Stimulated activated CD4-positive, alpha-beta T cell treated with anti-CD3 and anti-CD28 coated beads, Interleukin-4, amount 100 ng/mL, for 4 hours (primary cell): ENCODE data around the gene DPF1.
A peak's percentile ranks its signal among the peaks of the same experiment; 100 is the strongest.
"Not testable (repeated sequence)": the region's sequence is repeated elsewhere in the genome, so short reads cannot be mapped to it uniquely, and the experiment has no call there.

Experiments
- DNase-seq, 2 experiments: peaks; one replicate each; pipeline ENCODE4 v3.0.0-alpha.2; 2020

DPF1 gene

DNA sequence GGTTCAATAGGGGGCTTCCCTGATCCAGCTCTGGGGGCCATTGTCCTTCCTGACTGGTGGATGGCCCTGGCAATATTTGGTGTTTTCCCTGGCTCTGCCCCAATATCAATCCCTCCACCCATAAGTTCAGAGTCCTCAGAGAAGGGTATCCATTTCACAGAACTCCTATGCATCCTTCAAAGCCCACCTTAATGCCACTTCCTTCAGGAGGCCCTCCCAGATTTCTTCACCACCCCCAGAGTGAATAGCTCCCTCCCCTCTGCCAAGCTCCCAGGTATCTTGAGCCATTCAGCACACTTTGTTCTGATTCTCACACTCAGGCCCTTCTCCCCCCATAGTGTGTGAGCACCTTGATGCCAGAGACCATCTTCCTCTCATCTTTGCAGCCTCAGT is 26.4 kb upstream of the DPF1 start:
- no peak for DNase-seq

DNA sequence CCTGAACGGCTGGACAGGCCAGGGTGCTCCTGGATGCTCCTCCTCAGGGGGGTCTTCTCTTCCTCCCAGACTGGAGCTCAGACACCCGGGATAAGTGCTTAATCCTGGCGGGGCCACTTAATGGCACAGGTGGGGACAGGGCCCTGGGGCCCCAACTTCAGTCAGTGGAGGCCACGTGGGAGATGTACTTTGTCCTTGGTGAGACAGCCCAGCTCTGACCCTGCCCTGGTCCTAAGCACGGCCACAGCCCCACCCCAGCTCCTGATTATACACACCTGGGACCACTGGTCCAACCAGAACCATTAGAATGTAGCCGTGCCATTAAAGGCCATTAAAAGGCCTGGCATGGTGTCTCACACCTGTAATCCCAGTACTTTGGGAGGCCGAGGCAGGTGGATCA is 24.4 kb upstream of the DPF1 start:
- DNase-seq = no peak

DNA sequence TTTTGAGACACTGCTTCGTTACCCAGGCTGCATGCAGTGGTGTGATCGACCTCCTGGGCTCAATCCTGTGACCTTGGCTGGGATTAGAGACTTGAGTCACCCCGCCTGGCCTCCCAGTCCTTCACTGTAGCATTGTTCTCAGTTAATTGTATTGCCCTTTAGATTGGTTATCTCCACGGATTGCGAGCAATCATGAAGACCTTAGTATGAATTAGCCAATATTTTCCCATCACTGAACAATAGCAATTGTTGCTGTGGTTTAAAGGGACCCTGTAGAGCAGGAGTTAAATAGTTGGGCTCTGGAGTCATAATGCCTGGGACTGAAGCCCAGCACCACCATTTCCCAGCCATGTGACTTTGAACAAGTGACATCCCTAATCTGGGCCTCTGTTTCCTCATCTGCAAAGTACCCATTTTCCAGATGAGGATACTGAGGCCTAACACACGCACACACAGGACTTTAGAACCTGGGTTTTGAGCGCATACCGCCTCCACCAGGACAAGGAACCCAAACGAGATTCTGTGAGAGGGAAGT is 23.8 kb upstream of the DPF1 start:
- DNase-seq = no peak

DNA sequence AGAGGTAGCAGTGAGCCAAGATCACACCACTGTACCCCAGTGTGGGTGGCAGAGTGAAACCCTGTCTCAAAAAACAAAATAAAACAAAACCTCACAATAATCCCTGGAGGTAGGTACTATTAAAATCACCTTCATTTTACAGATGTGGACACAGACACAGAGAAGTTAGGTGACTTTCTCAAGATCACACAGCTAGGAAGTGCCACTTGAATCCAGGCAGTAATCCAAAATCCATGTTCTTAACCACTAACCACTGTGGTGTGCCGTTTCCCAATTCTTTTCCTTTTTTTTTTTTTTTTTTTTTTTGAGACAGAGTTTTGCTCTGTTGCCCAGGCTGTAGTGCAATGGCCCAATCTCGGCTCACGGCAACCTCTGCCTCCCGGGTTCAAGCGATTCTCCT is 23.1 kb upstream of the DPF1 start:
- DNase-seq = no peak

DNA sequence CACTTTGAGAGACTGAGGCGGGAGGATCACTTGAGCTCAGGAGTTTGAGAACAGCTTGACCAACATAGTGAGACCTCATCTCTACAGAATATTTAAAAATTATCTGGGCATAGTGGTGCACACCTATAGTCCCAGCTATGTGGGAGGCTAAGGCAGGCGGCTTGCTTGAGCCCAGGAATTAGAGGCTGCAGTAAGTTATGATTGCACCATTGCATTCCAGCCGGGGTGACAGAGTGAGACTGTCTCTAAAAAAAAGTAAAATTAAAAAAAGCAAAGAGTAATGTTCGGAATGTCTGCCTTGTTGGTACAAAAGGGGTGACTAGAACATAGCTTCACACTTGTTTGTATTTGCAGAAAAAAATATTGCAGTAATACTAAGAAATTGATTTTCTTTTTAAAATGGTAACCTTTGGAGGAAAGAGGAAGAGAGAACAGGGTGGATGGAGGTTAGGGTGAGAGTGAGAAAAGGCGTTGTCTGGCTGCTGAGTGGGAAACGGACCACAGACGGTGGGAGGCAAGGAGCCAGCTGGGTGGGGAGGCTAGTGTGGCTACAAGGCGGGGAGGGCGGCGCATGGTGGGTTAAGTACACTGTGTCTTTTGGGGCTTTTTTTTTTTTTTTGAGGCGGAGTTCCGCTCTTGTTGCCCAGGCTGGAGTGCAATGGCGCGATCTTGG is 21.9 kb upstream of the DPF1 start:
- no peak for DNase-seq

DNA sequence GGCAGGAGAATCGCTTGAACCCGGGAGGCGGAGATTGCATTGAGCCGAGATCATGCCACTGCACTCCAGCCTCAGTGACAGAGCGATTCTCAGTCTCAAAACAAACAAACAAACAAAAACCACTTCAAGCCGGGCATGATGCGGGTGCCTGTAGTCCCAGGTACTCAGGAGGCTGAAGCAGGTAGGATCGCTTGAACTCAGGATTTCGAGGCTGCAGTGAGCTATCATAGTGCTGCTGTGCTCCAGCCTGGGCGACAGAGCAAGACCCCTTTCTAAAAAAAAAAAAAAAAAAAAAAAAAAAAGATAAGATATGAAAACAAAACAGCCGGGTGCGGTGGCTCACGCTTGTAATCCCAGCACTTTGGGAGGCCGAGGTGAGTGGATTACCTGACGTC is 19.3 kb upstream of the DPF1 start:
- no peak for DNase-seq

DNA sequence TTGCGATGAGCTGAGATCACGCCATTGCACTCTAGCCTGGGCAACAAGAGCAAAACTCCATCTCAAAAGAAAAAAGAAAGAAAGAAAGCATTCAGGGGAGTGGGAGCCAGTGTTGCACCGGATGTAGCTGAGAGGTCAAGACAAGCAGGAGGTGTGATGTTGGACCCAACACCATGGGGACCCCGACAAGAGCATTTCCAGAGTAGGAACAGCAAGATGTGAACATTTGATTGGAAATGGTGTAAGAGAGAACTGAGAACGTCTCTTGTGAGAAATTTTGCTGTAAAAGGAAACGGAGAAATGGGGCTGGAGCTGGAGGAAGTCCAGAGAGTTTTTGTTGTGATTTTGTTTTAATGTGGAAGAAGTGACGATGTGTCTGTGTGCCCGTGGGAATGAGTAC is 15.8 kb upstream of the DPF1 start:
- no peak for DNase-seq

DNA sequence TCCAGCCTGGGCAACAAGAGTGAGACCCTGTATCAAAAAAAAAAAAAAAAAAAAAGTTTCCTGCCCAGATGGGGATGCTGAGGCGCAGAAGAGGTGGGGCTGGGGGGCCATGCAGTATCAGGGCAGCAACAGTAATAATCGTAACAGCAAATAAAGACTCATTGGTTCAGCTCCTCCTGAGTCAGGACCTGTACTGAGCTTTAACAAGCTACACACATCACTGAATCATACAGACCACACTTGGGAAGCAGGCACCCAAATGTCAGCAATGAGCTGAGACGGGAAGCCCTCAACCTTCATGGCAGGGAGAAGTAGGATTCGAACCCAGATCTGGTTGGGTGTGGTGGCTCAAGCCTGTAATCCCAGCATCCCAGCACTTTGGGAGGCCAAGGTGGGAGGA is 10.6 kb upstream of the DPF1 start:
- DNase-seq = no peak

DNA sequence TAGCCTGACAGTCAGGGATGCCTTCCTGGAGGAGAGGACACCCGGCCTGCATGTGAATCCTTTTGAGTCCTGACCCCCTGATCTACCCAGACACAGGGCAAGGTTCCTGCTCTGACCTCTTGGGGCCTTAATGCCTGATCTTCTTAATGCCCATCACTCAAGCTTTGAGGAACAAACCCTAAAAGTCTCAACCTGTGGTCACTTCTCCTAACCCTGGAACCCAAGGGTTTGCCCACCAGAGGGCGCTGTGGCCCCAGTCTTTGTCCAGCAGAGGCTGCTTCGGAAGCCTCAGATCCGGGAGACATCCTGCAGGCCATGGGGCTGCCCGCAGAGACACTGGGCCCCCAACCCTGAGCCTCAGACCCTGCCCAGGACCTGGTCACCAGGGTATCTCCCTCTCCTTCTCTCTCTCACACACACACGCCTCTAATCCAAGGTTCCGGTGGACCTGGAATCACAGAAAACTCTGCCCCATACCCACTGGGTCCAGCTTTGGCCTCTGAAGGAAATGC is 9.8 kb upstream of the DPF1 start:
- peak; percentile 51 to 77 for DNase-seq

DNA sequence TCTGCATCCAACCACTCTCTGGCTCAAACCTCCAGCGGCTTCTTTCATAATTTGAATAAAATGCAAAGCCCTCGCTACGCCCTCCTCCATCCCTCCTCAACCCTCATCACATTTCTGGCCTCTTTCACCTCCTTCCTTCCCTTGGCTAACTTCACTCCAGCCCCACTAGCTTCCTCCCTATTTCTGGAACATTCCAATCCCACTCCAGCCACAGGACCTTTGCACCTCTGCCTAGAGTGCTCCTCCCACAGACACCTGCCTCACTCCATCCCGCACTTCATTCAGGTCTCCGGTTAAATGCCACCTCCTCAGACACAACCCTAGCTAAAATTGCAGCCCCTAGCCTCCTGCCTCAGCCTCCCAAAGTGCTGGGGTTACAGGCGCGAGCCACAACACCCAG is 7.9 kb upstream of the DPF1 start:
- no peak for DNase-seq

DNA sequence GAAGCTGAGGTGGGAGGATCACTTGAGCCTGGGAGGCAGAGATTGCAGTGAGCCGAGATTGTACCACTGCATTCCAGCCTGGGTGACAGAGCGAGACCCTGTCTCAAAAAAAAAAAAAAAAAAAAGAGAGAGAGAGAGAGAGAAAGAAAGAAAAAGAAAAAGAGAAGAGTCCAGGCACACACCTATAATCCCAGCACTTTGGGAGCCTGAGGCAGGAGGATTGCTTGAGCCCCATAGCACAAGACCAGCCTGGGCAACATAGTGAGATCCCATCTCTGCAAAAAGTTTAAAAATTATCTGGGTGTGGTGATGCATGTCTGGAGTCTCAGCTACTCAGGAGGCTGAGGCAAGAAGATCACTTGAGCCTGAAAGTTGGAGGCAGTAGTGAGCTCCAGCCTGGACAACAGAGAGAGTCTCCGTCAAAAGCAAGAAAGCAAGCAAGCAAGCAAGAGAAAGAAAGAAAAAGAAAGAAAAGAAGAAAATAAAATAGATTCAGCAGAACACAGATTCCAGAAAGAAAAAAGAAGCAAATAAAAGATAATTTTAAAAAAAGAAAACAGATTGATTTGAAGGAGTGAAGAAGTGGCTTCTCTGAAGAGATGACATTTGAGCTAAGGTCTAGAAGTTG is 6.6 kb upstream of the DPF1 start:
- not testable (repeated sequence) for DNase-seq

DNA sequence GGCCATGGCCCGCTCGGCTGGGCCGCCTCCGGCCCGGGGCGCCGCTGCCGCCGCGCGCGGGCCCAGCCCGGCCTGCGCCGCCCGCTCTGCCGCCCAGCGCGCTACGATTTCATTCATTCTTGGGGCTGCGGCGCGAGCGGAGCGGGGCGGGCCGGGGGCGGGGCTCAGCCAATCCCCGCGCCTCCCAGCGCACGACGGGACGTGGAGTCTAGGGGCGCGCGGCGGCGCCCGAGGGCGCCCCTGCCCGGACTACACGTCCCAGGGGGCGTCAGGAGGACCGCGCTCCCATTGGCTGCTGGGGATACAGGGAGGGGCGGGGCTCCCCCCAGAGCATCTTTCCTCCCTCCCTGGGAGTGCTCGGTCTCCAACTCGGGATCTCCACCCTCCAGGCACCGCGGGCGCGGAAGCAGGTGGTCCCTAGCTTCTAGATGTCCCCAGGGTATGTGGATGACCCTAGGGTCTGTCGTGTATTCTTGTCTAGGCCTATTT is 5.6 kb upstream of the DPF1 start:
- peak; percentile 55 to 65 for DNase-seq

DNA sequence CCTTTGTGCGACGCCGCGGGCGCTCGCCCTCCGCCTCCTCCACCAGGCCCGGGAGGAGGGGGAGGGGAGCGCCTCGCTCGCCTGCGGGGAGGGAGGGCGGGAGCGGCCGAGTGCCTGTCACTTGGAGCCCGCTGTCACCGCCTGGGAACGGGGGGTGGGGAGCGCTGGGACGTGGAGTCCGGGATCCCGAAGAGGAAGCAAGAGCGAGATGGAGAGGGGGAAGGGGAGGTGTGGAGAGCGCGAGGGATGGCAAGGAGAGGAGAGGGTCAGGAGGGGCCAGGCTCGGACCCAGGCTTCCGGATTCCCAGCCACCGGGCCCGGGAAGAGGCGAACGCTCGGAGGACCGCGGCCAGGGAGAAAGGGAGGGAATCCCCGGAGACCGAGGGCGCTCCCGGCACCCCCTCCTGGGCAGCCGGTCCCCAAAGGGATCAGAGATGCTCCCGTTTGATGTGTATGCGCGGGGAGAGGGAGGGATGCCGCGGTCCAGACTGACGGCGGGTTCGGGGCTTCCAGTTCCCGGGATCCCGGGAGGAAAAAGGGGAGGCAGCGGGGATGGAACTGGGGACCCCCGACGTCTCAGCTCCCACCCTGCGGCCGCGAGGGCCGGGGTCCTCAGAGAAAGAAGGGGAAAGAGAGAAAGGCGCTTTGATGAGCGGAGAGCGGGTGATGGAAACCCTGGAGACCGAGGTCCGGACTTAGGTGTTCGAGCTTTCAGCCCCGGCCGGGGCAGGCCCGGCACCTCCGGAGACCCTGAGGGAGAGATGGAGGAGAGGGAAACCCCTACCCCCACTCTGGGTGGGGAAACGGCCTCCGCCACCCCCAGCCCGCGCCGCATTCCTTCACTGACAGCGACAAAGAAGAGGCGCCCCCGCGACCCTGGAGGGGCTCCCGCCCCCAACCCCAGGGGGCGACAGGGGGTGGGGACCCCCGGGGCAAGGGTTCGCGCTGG is 4.7 kb upstream of the DPF1 start:
- DNase-seq = no peak

DNA sequence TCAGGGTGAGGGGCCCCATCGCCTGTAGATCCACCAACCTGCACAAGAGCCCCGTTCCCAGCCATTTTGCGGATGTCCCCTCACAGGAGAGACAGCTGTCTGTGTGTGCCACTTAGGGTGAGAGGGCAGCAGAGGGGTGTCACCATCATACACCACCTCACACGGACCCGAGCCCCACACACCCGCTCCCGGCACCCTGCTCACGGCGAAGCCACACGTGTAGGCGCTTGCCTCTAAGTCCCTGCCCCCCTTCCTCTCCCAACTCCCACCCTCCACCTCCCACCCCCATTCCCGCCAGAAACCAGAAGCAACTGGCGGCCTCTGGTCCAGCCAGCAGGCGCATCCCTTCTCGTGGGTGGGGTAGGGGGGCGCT is 4.0 kb upstream of the DPF1 start:
- DNase-seq = no peak

DNA sequence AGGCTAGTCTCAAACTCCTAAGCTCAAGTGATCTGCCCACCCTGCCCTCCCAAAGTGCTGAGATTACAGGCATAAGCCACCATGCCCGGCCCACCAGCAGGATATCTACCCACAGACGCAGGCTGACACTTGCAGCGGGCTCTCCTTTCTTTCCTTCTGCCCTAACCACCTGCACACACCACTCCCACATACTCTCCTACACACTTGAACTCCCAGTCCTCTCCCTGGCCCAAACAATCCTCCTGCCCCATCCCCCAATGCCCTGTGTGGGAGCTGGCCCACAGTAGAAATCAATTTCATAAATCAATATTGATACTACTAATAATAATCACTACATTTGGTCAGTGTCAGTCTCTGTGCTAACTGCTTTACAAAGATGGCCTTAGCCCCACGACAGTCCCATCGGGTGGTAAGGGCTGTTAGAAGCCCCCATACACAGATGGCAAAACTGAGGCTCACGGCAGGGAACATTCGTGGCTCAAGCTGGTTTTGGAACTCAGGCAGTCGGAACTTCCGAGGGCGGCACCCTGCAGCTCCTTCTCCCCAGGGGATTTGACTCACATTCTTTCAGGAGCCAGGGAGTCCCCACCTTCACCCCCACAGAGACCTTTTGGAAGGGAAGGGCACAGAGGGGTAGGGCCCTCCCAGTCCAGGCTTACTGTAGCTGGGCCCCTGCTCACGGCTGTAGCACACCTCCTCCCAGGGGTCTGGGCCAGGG is 3.4 kb upstream of the DPF1 start:
- no peak for DNase-seq

DNA sequence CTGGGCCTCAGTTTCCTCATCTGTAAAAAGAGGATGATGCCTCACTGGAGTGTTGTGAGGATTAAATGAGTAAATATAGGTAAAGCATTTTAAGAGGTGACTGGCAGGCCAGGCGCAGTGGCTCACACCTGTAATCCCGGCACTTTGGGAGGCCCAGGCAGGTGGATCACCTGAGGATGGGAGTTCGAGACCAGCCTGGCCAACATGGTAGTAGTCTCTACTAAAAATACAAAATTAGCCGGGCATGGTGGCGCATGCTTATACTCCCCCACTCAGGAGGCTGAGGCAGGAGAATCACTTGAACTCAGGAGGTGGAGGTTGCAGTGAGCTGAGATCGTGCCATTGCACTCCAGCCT is 819 bp upstream of the DPF1 start:
- not testable (repeated sequence) for DNase-seq

DNA sequence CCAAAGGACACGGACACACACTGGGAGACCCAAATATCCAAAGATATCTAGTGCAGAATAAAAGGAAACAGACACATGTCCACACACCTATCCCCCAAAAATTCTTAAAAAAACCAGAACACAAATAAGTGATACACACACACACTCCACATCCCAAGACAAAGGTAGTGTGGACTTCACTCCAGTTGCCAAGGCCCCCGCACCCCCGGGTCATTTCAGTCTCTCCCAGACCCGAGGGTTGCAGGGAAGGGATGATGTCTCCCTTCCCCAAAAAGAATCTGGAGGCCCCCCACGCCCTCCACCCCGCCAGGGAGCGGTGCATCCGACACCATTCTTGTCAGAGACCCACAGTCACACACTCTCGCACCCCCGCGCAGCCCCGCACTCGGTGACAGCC is 407 bp downstream of the DPF1 start:
- no peak for DNase-seq

DNA sequence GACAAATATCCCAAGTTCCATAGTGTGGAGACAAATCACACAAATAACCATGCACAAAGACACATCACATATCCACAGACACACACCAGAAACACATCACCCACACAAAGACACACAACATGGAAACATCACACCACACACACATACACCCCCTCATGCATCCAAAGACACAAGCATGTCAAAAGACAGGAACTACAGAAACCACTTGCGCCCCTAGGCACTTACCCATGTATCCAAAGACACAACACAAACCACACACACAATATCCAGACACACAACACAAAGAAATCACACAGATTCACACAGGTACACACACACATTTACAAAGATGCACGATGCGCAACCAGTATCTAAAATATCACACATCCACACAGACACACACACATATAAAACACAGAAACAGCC is 901 bp downstream of the DPF1 start:
- no peak for DNase-seq

DNA sequence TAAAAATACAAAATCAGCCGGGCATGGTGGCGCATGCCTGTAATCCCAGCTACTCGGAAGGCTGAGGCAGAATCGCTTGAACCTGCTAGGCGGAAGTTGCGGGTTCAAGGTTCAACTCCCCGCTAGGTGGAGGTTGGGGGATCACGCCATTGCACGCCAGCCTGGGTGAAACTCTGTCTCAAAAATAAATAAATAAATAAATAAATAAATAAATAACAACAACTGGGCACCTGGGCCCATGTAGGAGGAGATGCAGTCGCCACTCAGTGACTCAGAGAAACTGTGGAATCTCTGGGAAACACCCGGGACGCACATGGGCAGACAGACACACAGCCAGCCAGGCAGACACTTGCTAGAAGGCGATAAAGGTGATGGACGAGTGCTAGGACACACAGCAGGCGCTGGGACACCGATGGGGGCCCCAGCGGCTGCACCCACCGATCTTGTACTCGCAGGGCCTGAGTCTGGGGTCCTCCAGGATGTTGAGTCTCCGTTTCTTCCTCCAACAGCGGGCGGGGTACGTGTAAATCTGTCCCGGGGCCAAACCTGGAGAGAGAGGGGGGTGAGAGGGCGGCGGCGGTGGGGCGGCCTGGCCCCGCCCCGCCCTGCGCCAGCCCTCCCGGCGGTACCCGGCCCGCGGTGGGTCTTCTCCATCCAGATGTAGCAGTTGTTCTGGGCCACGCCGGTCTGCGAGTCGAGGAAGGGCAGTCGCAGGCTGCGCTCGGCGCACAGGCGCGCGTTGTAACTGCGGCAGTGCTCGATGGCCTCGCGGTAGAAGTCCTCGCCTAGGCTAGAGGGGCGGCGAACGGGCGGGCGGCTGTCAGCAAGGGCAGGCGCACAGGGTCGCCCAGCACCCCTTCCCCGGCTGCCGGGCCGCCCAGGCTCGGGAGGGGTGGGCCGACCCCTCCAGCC is 1.8 kb downstream of the DPF1 start:
- DNase-seq = no peak

DNA sequence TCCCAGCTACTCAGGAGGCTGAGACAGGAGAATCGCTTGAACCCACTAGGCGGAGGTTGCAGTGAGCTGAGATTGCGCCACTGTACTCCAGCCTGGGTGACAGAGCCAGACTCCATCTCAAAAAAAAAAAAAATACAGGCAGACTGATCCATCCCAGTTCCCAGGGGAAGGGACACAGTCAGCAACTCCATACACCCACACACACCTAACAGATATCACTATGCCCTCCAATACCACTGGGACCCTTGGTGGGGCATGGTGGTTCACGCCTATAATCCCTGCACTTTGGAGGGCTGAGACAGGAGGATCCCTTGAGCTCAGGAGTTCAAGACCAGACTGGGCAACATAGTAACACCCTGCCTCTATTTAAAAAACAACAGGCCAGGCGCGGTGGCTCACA is 2.6 kb downstream of the DPF1 start:
- DNase-seq = no peak

DNA sequence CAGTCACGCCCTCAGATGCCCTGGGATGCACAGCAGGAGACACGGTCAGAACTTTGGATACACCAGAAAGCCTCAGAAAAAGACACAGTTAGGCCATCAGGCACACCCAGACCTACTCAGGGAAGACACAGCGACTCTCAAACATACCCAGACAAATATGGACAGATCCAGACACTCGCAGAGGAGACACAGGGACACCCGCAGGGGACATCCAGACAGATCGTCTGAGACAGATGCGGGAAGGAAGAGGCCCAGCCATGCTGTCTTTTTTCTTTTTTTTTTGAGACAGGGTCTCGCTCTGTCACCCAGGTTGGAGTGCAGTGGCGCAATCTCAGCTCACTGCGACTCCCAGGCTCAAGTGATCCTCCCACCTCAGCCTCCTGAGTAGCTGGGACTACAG is 4.8 kb downstream of the DPF1 start:
- DNase-seq = no peak

DNA sequence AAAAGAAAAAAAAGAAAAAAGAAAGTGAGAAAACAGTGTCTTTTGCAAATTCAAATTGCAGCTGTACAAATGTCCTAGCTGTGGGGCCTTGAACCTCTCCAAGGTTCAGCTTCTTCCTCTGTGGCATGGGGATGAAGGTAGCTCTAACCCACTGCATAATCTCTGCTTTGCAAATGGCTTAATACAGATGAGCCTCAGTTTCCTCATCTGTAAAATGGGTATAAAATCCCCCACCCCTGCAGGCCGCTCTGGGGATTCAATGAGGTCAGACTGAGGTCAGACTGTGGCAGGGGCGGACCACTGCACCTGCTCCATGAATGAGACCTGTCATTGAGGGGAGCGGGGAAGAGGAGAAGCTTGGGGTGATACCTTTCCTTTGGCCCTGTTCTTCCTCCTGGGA is 5.8 kb downstream of the DPF1 start:
- no peak for DNase-seq
